ENCODE measurements around the gene FBRSL1.

The FBRSL1 gene

GRCh38 chr12:132496710-132497109 is 6.8 kb downstream of the FBRSL1 start:
- DNase-seq (ENCODE audit: low read depth), result no peak

GRCh38 chr12:132497514-132498405 is 7.8 kb downstream of the FBRSL1 start:
- DNase-seq (ENCODE audit: low read depth), result no peak

GRCh38 chr12:132498931-132499330 is 9.0 kb downstream of the FBRSL1 start:
- DNase-seq (ENCODE audit: low read depth), result no peak

- DNase-seq (ENCODE audit: low read depth), result no peak
Measured at GRCh38 chr12:132500142-132500855, 10.3 kb downstream of the FBRSL1 start.

- DNase-seq (ENCODE audit: low read depth), result no peak
Measured at GRCh38 chr12:132500856-132501180, 10.9 kb downstream of the FBRSL1 start.

- DNase-seq (ENCODE audit: low read depth), result no peak
Measured at GRCh38 chr12:132501204-132501940, 11.4 kb downstream of the FBRSL1 start.

- DNase-seq (ENCODE audit: low read depth), result no peak
Measured at GRCh38 chr12:132502149-132502881, 12.4 kb downstream of the FBRSL1 start.

GRCh38 chr12:132502882-132503193 is 12.9 kb downstream of the FBRSL1 start:
- DNase-seq (ENCODE audit: low read depth), result no peak

GRCh38 chr12:132503618-132504204 is 13.8 kb downstream of the FBRSL1 start:
- DNase-seq (ENCODE audit: low read depth), result no peak

- no peak for DNase-seq (ENCODE audit: low read depth)
Measured at GRCh38 chr12:132505105-132505851, 15.3 kb downstream of the FBRSL1 start.

GRCh38 chr12:132505852-132506219 is 15.9 kb downstream of the FBRSL1 start:
- no peak for DNase-seq (ENCODE audit: low read depth)

GRCh38 chr12:132506328-132507160 is 16.6 kb downstream of the FBRSL1 start:
- peak; percentile 36 for DNase-seq (ENCODE audit: low read depth)

- DNase-seq (ENCODE audit: low read depth), result no peak
Measured at GRCh38 chr12:132507161-132507538, 17.2 kb downstream of the FBRSL1 start.

GRCh38 chr12:132507656-132508490 is 17.9 kb downstream of the FBRSL1 start:
- DNase-seq (ENCODE audit: low read depth), result no peak

- DNase-seq (ENCODE audit: low read depth), result no peak
Measured at GRCh38 chr12:132508491-132508740, 18.5 kb downstream of the FBRSL1 start.

- DNase-seq (ENCODE audit: low read depth), result no peak
Measured at GRCh38 chr12:132508860-132509732, 19.1 kb downstream of the FBRSL1 start.

GRCh38 chr12:132510111-132510724 is 20.3 kb downstream of the FBRSL1 start:
- no peak for DNase-seq (ENCODE audit: low read depth)
